ENCODE measurements around the gene GRIN1.

DNA sequence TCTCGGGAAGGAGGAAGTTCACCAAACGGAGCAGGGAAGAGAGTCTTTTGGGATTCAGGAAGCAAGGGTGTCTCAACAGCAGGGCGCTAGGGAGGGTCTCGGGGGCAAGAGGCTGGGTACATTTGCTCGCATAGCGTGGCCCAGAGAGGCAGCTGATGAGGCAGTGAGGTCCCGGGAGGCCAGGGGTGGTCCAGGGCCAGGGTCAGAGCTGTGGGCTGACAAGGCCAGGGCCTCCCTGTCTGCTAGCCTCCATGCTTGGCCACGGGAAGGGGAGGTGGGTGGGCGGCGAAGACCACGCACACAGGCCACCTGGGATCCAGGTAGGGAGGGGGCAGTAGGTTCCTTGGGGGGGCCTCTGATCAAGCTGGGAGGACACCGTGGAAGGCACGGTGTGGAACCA, 72.6 kb downstream of the GRIN1 start:
- TF ChIP-seq, protein P1, sequence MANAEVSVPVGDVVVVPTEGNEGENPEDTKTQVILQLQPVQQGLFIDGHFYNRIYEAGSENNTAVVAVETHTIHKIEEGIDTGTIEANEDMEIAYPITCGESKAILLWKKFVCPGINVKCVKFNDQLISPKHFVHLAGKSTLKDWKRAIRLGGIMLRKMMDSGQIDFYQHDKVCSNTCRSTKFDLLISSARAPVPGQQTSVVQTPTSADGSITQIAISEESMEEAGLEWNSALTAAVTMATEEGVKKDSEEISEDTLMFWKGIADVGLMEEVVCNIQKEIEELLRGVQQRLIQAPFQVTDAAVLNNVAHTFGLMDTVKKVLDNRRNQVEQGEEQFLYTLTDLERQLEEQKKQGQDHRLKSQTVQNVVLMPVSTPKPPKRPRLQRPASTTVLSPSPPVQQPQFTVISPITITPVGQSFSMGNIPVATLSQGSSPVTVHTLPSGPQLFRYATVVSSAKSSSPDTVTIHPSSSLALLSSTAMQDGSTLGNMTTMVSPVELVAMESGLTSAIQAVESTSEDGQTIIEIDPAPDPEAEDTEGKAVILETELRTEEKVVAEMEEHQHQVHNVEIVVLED (CRISPR knock-in tag; IDR thresholded peaks at IDR 0.05; ENCODE audit: borderline replicate concordance), result no peak
- no peak for TF ChIP-seq MYNN (CRISPR knock-in tag; IDR thresholded peaks at IDR 0.05; ENCODE audit: low read depth)
- no peak for TF ChIP-seq EZH2 (conservative IDR thresholded peaks at IDR 0.05; ENCODE audit: low read depth, low read length)
- no peak for TF ChIP-seq CBX2 (IDR thresholded peaks at IDR 0.05; ENCODE audit: low read depth, low read length)
- TF ChIP-seq CBX2 (CRISPR knock-in tag; IDR thresholded peaks at IDR 0.05; ENCODE audit: low read depth), result no peak
- TF ChIP-seq MXI1 (IDR thresholded peaks at IDR 0.05; ENCODE audit: borderline replicate concordance, low read depth, low read length), result no peak
- TF ChIP-seq SRSF1 (optimal IDR thresholded peaks at IDR 0.05; ENCODE audit: low read depth, low read length), result no peak
- no peak for TF ChIP-seq HDAC1 (CRISPR knock-in tag; IDR thresholded peaks at IDR 0.05)
- TF ChIP-seq, protein P2, sequence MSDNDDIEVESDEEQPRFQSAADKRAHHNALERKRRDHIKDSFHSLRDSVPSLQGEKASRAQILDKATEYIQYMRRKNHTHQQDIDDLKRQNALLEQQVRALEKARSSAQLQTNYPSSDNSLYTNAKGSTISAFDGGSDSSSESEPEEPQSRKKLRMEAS (IDR thresholded peaks at IDR 0.05), result no peak
- no peak for TF ChIP-seq JUND (CRISPR knock-in tag; IDR thresholded peaks at IDR 0.05)
- no peak for TF ChIP-seq EP300 (IDR thresholded peaks at IDR 0.05; ENCODE audit: low read depth in 2 of 2, low read length in 2 of 2)
- no peak for TF ChIP-seq EP300 (CRISPR knock-in tag; IDR thresholded peaks at IDR 0.05; ENCODE audit: borderline replicate concordance)
- no peak for TF ChIP-seq ETV6 (CRISPR knock-in tag; conservative IDR thresholded peaks at IDR 0.05)
- TF ChIP-seq TCF7L2 (IDR thresholded peaks at IDR 0.05; ENCODE audit: low read depth, low read length), result no peak

Data from HepG2 (cell line).